Natural killer cell (primary cell): ENCODE data around the gene MAB21L4. TPM values are rescaled to one million over a fixed set of nuclear protein-coding genes. Genes with fewer than 3 reads are reported as not detected.

Source experiments
- ATAC-seq, 3 donors: fragments of 150-1000 bp in 2 of 3; fragments of 200-7000 bp in 1 of 3; cut with Tn5 transposase; 1 replicate in 1 of 3; 2 replicates in 2 of 3; pipeline ENCODE4 v1.10.0; 2021; ENCODE audit warnings: mild to moderate bottlenecking in 2 of 3, moderate library complexity in 2 of 3
- DNase-seq, 2 donors: peaks; one replicate each; pipeline versions ENCODE4 v3.0.0 to v3.0.0-alpha.2; 2013 to 2021; ENCODE audit warnings: mixed read lengths in 1 of 2
- H3K27ac ChIP-seq: one replicate; pipeline ENCODE4 v1.5.1; 2013; ENCODE audit warnings: mild to moderate bottlenecking, low read length
- H3K27me3 ChIP-seq: one replicate; pipeline ENCODE4 v1.6.1; 2013; ENCODE audit warnings: low read length; ENCODE audit not compliant: control insufficient read depth, insufficient read depth
- H3K36me3 ChIP-seq: one replicate; pipeline ENCODE4 v1.6.1; 2013; ENCODE audit warnings: low read length; ENCODE audit not compliant: control insufficient read depth, insufficient read depth
- H3K4me1 ChIP-seq: one replicate; pipeline ENCODE4 v1.6.1; 2013; ENCODE audit warnings: low read length; ENCODE audit not compliant: control insufficient read depth, insufficient read depth
- H3K4me3 ChIP-seq: one replicate; pipeline ENCODE4 v1.5.1; 2013; ENCODE audit warnings: low read length
- H3K9me3 ChIP-seq: one replicate; pipeline ENCODE4 v1.6.1; 2013; ENCODE audit warnings: low read length; ENCODE audit not compliant: control insufficient read depth, insufficient read depth
- H3K27ac Mint-ChIP-seq, 2 donors: one replicate each; pipeline ENCODE4 v1.8.0; 2022; ENCODE audit warnings: mild to moderate bottlenecking in 2 of 2, mixed read lengths in 2 of 2, moderate library complexity in 1 of 2
- H3K27me3 Mint-ChIP-seq, 2 donors: one replicate each; pipeline ENCODE4 v1.8.0; 2022; ENCODE audit warnings: low read depth in 2 of 2, mixed read lengths in 2 of 2
- H3K36me3 Mint-ChIP-seq: one replicate; pipeline ENCODE4 v1.8.0; 2022; ENCODE audit warnings: mixed read lengths
- H3K4me1 Mint-ChIP-seq, 2 donors: one replicate each; pipeline ENCODE4 v1.8.0; 2022; ENCODE audit warnings: mixed read lengths in 2 of 2
- H3K4me3 Mint-ChIP-seq: one replicate; pipeline ENCODE4 v1.8.0; 2022; ENCODE audit warnings: mild to moderate bottlenecking, moderate library complexity, mixed read lengths
- H3K9me3 Mint-ChIP-seq, 2 donors: one replicate each; pipeline ENCODE4 v1.8.0; 2022; ENCODE audit warnings: mixed read lengths in 2 of 2
- WGBS: methylation state at CpG from one replicate; pipeline ENCODE4 v1.1.7; 2013; ENCODE audit warnings: missing lambda C conversion rate; ENCODE audit not compliant: insufficient coverage; 5-methylcytosine and 5-hydroxymethylcytosine counted together
- intact Hi-C: fragments of 100-400 bp; cut with micrococcal nuclease; formaldehyde crosslinking; loops from one replicate; pipeline ENCODE4 v1.14.2; 2022
- total RNA-seq, 4 donors: library from RNA; stranded (reverse); fragments of 120-200 nt in 1 of 4; gene quantifications; one replicate each; pipeline versions ENCODE4 v1.2.3 to v1.2.4, GENCODE V29; 2013 to 2022
- TF ChIP-seq, protein P1 (sequence below): fragments of 200-600 bp; IDR thresholded peaks from one replicate; pipeline ENCODE4 v1.8.0; 2022; ENCODE audit warnings: antibody characterized with exemption

MAB21L4 gene
- total RNA-seq, 3 donors from 2014 or later (not counting 1 experiment from before 2014, with no cell fraction given), result not detected

DNA sequence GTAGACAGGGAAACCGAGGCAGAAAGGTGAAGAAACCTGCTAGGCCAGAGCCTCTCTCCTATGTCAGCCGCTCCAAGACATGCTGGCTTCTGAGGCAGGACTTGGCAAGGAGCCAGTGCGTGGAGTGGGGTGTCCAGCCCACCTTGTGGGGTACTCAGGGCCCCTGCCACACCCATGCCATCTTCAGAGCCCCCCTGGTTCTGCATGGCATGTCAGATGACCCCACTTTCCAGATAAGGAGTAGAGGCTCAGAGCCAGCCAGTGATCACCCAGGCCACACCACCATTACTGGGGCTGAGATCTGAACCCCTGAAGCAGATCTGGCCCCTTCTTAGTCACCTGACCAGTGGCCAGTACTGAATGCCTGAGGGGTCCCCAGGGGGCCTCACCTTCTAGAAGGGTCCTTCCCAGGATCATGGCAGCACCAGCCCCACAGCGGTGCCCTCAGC lies 24.9 kb upstream of the MAB21L4 start:
- Mint-ChIP-seq H3K4me3 (no peak overlapping the region), H3K27me3 (no peaks in the 10 kb centered on the region), H3K4me1 (no peaks in the 10 kb centered on the region), H3K9me3 (no peaks in the 10 kb centered on the region), H3K27ac (no peak overlapping the region), H3K36me3 (no peaks in the 10 kb centered on the region)
- DNase-seq (peak in 1 of 2 donors; percentile 9), ATAC-seq (no peak)
- Histone ChIP-seq H3K4me1 (no peaks in the 10 kb centered on the region), H3K9me3 (no peaks in the 10 kb centered on the region), H3K27ac (no peak overlapping the region), H3K36me3 (no peaks in the 10 kb centered on the region), H3K27me3 (no peaks in the 10 kb centered on the region), H3K4me3 (no peak overlapping the region)
- 87% methylated on average over 4 of the region's 4 CpGs for WGBS
- TF ChIP-seq, protein P1, sequence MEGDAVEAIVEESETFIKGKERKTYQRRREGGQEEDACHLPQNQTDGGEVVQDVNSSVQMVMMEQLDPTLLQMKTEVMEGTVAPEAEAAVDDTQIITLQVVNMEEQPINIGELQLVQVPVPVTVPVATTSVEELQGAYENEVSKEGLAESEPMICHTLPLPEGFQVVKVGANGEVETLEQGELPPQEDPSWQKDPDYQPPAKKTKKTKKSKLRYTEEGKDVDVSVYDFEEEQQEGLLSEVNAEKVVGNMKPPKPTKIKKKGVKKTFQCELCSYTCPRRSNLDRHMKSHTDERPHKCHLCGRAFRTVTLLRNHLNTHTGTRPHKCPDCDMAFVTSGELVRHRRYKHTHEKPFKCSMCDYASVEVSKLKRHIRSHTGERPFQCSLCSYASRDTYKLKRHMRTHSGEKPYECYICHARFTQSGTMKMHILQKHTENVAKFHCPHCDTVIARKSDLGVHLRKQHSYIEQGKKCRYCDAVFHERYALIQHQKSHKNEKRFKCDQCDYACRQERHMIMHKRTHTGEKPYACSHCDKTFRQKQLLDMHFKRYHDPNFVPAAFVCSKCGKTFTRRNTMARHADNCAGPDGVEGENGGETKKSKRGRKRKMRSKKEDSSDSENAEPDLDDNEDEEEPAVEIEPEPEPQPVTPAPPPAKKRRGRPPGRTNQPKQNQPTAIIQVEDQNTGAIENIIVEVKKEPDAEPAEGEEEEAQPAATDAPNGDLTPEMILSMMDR, result no peak
- intact Hi-C loops, result no loop called here

DNA sequence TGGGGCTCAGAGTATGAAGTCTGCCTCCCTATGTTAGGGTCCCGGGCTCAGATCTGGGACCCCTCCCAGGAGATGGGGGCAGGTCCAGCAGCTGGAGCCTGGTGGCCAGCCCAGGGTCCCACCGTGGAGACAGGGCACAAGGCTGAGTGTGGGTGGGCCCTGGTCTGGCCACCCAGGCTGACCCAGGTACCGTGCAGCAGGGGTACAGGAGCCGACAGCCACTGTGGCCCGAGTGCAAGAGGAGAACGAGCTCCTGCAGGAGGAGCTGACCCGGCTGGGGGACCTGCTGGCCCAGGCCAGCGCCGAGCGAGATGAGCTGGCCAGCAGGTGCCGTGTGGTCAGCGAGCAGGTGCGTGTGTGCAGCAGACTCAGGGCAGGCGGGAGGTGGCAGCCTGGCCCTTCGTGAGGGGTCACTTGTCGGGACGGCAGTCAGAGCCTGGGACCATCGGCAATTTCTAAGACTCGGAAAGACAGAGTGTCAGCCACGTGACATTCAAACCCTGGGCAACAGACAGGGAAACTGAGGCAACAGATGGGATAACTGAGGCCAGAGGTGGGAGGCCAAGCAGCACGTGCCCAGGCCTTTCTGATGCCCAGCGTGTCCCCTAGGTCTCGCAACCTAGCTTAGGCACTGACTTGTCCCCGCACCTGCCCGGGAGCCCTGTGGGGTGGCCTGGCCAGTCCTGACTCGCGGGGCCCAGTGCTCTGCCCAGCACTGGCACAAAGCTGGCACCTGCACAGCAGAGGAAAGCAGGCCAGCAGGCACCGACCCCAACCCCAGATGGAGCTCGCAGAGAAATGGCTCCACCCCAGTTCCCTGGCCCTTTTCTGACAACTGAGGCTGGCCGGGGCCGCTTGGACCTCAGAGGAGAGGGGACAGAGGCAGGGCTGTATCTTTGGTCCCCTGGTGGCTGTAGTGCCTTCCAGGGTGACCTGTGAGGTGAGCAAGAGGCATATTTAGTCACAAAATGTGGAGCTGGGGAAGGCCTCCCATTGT lies 24.1 kb upstream of the MAB21L4 start:
- no peak for ATAC-seq
- H3K36me3 Mint-ChIP-seq, result no peaks in the 10 kb centered on the region
- H3K9me3 ChIP-seq, result no peaks in the 10 kb centered on the region
- peaks cover 0 to 2% of the 10 kb centered on the region in 2 donors for H3K27me3 Mint-ChIP-seq
- H3K27me3 ChIP-seq, result peaks cover under 1% of the 10 kb centered on the region
- no peak overlapping the region for H3K27ac Mint-ChIP-seq
- DNase-seq, result peak in 1 of 2 donors; percentile 14
- no peak overlapping the region for H3K4me3 ChIP-seq
- intact Hi-C loops, result no loop called here
- TF ChIP-seq, protein P1, result no peak
- no peak overlapping the region for H3K4me3 Mint-ChIP-seq
- no peaks in the 10 kb centered on the region for H3K36me3 ChIP-seq
- H3K4me1 Mint-ChIP-seq, result no peaks in the 10 kb centered on the region
- H3K27ac ChIP-seq, result no peak overlapping the region
- no peaks in the 10 kb centered on the region for H3K4me1 ChIP-seq
- no peaks in the 10 kb centered on the region for H3K9me3 Mint-ChIP-seq
- WGBS, result 91% methylated on average over 31 of the region's 31 CpGs

DNA sequence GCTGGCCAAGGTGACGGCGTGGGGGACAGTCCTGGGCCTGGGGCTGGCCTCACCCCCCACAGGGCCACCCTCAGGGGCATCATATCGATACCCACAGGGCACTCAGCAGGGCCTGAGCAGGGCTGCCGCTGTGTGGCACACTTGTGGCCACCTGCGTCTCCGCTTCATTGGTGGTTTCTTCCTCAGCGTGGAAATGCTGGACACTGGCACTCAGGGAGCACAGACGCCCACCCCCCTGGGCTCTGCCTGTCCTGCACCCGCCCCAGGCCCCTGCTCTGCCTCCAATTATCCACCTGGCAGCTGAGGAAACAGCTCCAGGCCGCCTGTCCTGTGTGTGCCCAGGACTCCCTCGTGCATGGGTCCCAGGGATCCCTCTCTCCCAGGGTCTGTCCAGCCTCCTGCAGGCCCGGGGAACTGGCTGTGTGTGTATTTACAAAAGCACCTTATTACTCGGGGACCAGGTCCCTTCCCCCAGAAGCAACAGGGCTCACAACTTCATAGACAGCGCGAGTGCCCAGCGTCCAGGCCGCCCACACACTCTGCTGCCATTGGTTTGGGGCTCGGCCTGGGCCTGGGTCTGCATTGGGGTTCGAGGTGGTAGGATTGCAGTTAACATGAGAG lies 23.3 kb upstream of the MAB21L4 start:
- no peaks in the 10 kb centered on the region for H3K36me3 ChIP-seq
- H3K4me1 ChIP-seq, result no peaks in the 10 kb centered on the region
- no peak overlapping the region for H3K27ac Mint-ChIP-seq
- ATAC-seq, result no peak
- H3K4me3 ChIP-seq, result no peak overlapping the region
- intact Hi-C loops, result no loop called here
- H3K4me3 Mint-ChIP-seq, result no peak overlapping the region
- H3K27me3 ChIP-seq, result peaks cover 2% of the 10 kb centered on the region
- H3K27ac ChIP-seq, result no peak overlapping the region
- WGBS, result 85% methylated on average over 19 of the region's 19 CpGs
- H3K4me1 Mint-ChIP-seq, result no peaks in the 10 kb centered on the region
- no peaks in the 10 kb centered on the region for H3K9me3 Mint-ChIP-seq
- H3K9me3 ChIP-seq, result no peaks in the 10 kb centered on the region
- peaks cover 0 to 2% of the 10 kb centered on the region in 2 donors for H3K27me3 Mint-ChIP-seq
- peak in 1 of 2 donors; percentile 1 for DNase-seq
- TF ChIP-seq, protein P1, result no peak
- no peaks in the 10 kb centered on the region for H3K36me3 Mint-ChIP-seq
